22Rv1 (cell line): ENCODE data around the gene COMMD9.
A peak's percentile ranks its signal among the peaks of the same experiment; 100 is the strongest.

Experiments
- H3K27ac ChIP-seq: fragments of 450-650 bp; 2 replicates; pipeline ENCODE4 v1.5.1; 2017
- CTCF ChIP-seq: fragments of 450-650 bp; IDR thresholded peaks from 2 replicates; pipeline ENCODE4 v1.5.1; 2017; ENCODE audit warnings: mild to moderate bottlenecking
- ZFX ChIP-seq: fragments of 450-650 bp; IDR thresholded peaks from 2 replicates; pipeline ENCODE4 v1.6.1; 2017; ENCODE audit warnings: antibody characterized with exemption, borderline replicate concordance

Gene COMMD9

GRCh38 chr11:36273110-36273509, 16.1 kb downstream of the COMMD9 start:
- no peak overlapping the region for H3K27ac ChIP-seq
- TF ChIP-seq CTCF = no peak
- no peak for TF ChIP-seq ZFX

DNA sequence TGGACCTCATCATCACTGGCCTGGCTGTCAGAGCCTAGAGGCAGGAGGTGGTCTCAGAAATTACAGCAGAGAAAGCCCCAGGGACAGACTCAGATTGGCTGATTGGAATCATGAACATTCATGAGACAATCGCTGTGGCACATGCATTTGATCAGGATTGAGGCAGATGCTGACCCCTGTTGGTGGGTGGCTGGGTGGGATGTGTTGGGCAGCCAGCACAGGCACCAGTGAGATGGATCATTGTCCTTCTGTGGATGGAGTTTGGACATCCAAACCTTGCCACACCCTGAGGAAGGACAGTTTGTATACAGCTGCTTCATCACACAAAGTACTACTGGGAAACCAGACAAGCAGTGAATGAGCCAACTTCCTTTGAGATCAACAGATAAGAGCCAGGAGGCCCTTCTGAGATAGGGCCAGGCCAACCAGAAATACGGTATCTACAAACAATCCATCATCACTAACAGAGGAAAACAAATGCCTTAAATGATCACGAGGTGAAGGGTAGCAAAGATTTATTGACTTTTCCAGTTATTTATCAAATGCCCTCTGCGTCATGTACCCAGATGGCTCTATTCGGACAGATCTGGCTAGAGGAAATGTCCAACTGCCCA, 17.3 kb downstream of the COMMD9 start:
- no peak overlapping the region for H3K27ac ChIP-seq
- TF ChIP-seq ZFX (no peak), CTCF (no peak)

- no peak for TF ChIP-seq CTCF
- TF ChIP-seq ZFX = no peak
- no peak overlapping the region for H3K27ac ChIP-seq
Observed at GRCh38 chr11:36270701-36271100, 18.5 kb downstream of the COMMD9 start.

GRCh38 chr11:36268337-36268985, 20.8 kb downstream of the COMMD9 start:
- H3K27ac ChIP-seq = no peak overlapping the region
- no peak for TF ChIP-seq ZFX
- TF ChIP-seq CTCF = no peak

- TF ChIP-seq CTCF (no peak), ZFX (no peak)
Observed at GRCh38 chr11:36266767-36267166, 22.5 kb downstream of the COMMD9 start.

GRCh38 chr11:36265793-36266628, 23.2 kb downstream of the COMMD9 start:
- TF ChIP-seq ZFX (no peak), CTCF (peak; percentile 84)
- H3K27ac ChIP-seq = no peak overlapping the region

More at GRCh38 chr11:36266767-36267166, 22.5 kb downstream of the COMMD9 start:
- H3K27ac ChIP-seq = no peak overlapping the region

- H3K27ac ChIP-seq = no peak overlapping the region
Observed at GRCh38 chr11:36264973-36265344, 24.3 kb downstream of the COMMD9 start.

More at GRCh38 chr11:36264973-36265344, 24.3 kb downstream of the COMMD9 start:
- TF ChIP-seq CTCF (no peak), ZFX (no peak)
